ENCODE measurements around the gene TXLNG. TPM values are rescaled to one million over a fixed set of nuclear protein-coding genes. Genes with fewer than 3 reads are reported as not detected.

TXLNG gene
- total and polyA plus RNA-seq, 2 of the 4 experiments (the other 2 are of a cell fraction), result 7.0 to 9.7 TPM

DNA sequence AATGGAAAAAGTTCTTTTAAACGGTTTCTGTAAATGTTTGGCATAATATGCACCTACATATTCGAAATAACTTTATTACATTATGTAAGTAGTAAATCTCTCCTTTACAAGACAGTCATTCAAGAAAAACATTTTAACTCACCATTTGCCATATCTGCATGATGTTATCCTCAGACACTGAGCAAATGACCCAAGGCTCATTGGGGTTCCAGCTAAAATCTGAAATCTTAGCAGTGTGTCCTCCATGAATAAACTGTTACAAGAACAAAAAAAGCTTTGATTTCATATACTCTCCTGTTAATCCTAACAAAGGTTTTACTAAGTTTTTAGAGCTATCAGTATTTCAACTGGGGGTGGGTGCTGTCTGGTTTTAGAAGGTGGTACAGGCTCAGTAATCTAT lies 59.4 kb downstream of the TXLNG start:
- CTCF ChIA-PET, result no interaction called here
- H3K56ac ChIP-seq (ENCODE audit: extremely low read depth, insufficient read depth, low read length), result no peak overlapping the region
- no peak overlapping the region for H2BK20ac ChIP-seq (ENCODE audit: low read depth, low read length)
- H3K27ac ChIP-seq (ENCODE audit: insufficient read depth, low read length), result no peak overlapping the region
- intact Hi-C loops (cut with micrococcal nuclease) (no loop called here), dilution Hi-C loops (cut with HindIII; ENCODE audit: low sequenced_read_pairs, unreplicated experiment) (no loop called here), in situ Hi-C loops (cut with MboI; ENCODE audit: low sequenced_read_pairs) (loop anchor here (25.0 kb wide), 1 partner anchor 842 kb away; no protein-coding TSS in a partner anchor)
- H2AK9ac ChIP-seq (replicated peaks; ENCODE audit: low read depth, low read length, poor library complexity), result no peak overlapping the region
- no peaks in the 10 kb centered on the region for H3K9me3 ChIP-seq (ENCODE audit: control insufficient read depth, insufficient read depth, low read length)
- H3K4ac ChIP-seq (ENCODE audit: low read depth, low read length), result no peak overlapping the region
- no TSS peak for BruUV-seq (replicated peaks)
- peaks cover 0 to 2% of the 10 kb centered on the region in 2 experiments; a peak in 1 of 4 replicates for H3K79me1 ChIP-seq (ENCODE audit: low read depth in 1 of 2, low read length in 2 of 2)
- H4K5ac ChIP-seq (ENCODE audit: low read depth, low read length), result no peak overlapping the region
- H2AFZ ChIP-seq (replicated peaks; ENCODE audit: low read length, poor library complexity), result no peak overlapping the region
- no peak overlapping the region for H2AK5ac ChIP-seq (ENCODE audit: low read depth, low read length)
- H3K9me1 ChIP-seq (ENCODE audit: insufficient read depth, low read length), result no peaks in the 10 kb centered on the region
- no peak overlapping the region for H3K4me2 ChIP-seq (ENCODE audit: low read depth, low read length)
- no peak overlapping the region for H3K14ac ChIP-seq (replicated peaks; ENCODE audit: low read depth, low read length)
- DNase-seq (no peak), ATAC-seq (ENCODE audit: low read depth) (no peak)
- H4K91ac ChIP-seq (ENCODE audit: insufficient read depth, low read depth, low read length), result no peak overlapping the region
- TF ChIP-seq MAFK (IDR thresholded peaks at IDR 0.05; ENCODE audit: low read depth, low read length) (no peak), MAZ (IDR thresholded peaks at IDR 0.05; ENCODE audit: borderline replicate concordance, low read depth, low read length) (no peak), ELK1 (IDR thresholded peaks at IDR 0.05; ENCODE audit: borderline replicate concordance, low read depth, low read length) (no peak), MXI1 (IDR thresholded peaks at IDR 0.05; ENCODE audit: borderline replicate concordance, low read depth, low read length) (no peak), CEBPB (IDR thresholded peaks at IDR 0.05; ENCODE audit: low read depth, low read length) (no peak), CHD1 (IDR thresholded peaks at IDR 0.05; ENCODE audit: low read depth, low read length) (no peak), NFE2L2 (IDR thresholded peaks at IDR 0.05; ENCODE audit: low read depth, low read length) (no peak), CTCF (conservative IDR thresholded peaks at IDR 0.05; ENCODE audit: low read depth, low read length) (no peak), SMC3 (IDR thresholded peaks at IDR 0.05; ENCODE audit: low read depth, low read length) (no peak), RAD21 (IDR thresholded peaks at IDR 0.05; ENCODE audit: low read length) (no peak), RFX5 (IDR thresholded peaks at IDR 0.05; ENCODE audit: low read depth, low read length) (no peak)
- H3K23ac ChIP-seq (ENCODE audit: low read depth, low read length), result no peak overlapping the region
- no peak overlapping the region for H2BK5ac ChIP-seq (ENCODE audit: low read depth, low read length, poor library complexity, severe bottlenecking)
- H2BK120ac ChIP-seq (ENCODE audit: low read depth, low read length), result no peak overlapping the region
- H3K4me1 ChIP-seq (ENCODE audit: control insufficient read depth, insufficient read depth, low read length), result no peaks in the 10 kb centered on the region
- no peak overlapping the region for H2BK15ac ChIP-seq (ENCODE audit: low read depth, low read length)
- no peak overlapping the region for H3K4me3 ChIP-seq (ENCODE audit: insufficient read depth, low read depth, low read length)
- WGBS, 2 experiments (ENCODE audit: extremely low coverage in 2 of 2, insufficient read length in 1 of 2), result no CpG with 5 or more reads among the region's 2 CpGs
- H4K8ac ChIP-seq (ENCODE audit: low read depth in 2 of 2, low read length in 2 of 2), result no peak overlapping the region
- no peaks in the 10 kb centered on the region for H4K20me1 ChIP-seq (ENCODE audit: insufficient read depth, low read length)
- POLR2A ChIA-PET (ENCODE audit: unreplicated experiment), result no interaction called here
- peaks cover 21% of the 10 kb centered on the region for H3K36me3 ChIP-seq (ENCODE audit: control insufficient read depth, insufficient read depth, low read length)
- H3K27me3 ChIP-seq (ENCODE audit: control insufficient read depth, insufficient read depth, low read length), result no peaks in the 10 kb centered on the region
- H3K9ac ChIP-seq (ENCODE audit: low read depth, low read length), result no peak overlapping the region
- H3K18ac ChIP-seq (ENCODE audit: low read depth, low read length), result no peak overlapping the region

All from IMR-90 (cell line).